Breast epithelium (tissue), 4 donors: Measurements from ENCODE around the gene MSANTD1. TPM values are rescaled to one million over a fixed set of nuclear protein-coding genes. Genes with fewer than 3 reads are reported as not detected.

Source experiments
- DNase-seq, 2 donors: peaks; one replicate each; pipeline ENCODE4 v3.0.0-alpha.2; 2019; ENCODE audit warnings: low spot score in 2 of 2
- H3K27ac ChIP-seq, 2 donors: fragments of 200-600 bp; sonication (generic) in 1 of 2; one replicate each; pipeline ENCODE4 v1.5.1; 2016 to 2019; ENCODE audit warnings: mild to moderate bottlenecking in 1 of 2
- H3K27me3 ChIP-seq, 2 donors: fragments of 200-600 bp; sonication (generic) in 1 of 2; one replicate each; pipeline versions ENCODE4 v1.5.1 to v1.6.0; 2017 to 2019; ENCODE audit warnings: control low read depth in 1 of 2, mild to moderate bottlenecking in 1 of 2
- H3K36me3 ChIP-seq: fragments of 200-600 bp; one replicate; pipeline ENCODE4 v1.5.1; 2019
- H3K4me1 ChIP-seq, 2 donors: fragments of 200-600 bp; sonication (generic); one replicate each; pipeline ENCODE4 v1.5.1; 2016 to 2019; ENCODE audit warnings: control low read depth in 1 of 2
- H3K4me3 ChIP-seq, 3 donors: fragments of 200-600 bp; sonication (generic); 1 replicate in 2 of 3; 2 replicates in 1 of 3; pipeline ENCODE4 v1.5.1; 2016 to 2019; ENCODE audit warnings: mild to moderate bottlenecking in 3 of 3, moderate library complexity in 2 of 3
- H3K9me3 ChIP-seq, 2 donors: fragments of 200-600 bp; sonication (generic) in 1 of 2; one replicate each; pipeline ENCODE4 v1.5.1; 2016 to 2019; ENCODE audit warnings: control low read depth in 1 of 2
- POLR2A ChIP-seq: fragments of 450-650 bp; IDR thresholded peaks from one replicate; pipeline ENCODE4 v1.6.1; 2016; ENCODE audit warnings: antibody characterized with exemption, mild to moderate bottlenecking, moderate library complexity
- POLR2AphosphoS5 ChIP-seq, 3 donors: sonication (generic); formaldehyde crosslinking; IDR thresholded peaks; one replicate each; pipeline ENCODE4 v1.6.1; 2017; ENCODE audit warnings: antibody characterized with exemption in 3 of 3
- intact Hi-C: fragments of 100-400 bp; cut with DNase I; formaldehyde crosslinking; loops from one replicate; pipeline ENCODE4 v1.15.1; 2023; ENCODE audit warnings: low total_unique reads
- total RNA-seq, 3 donors: library from RNA; depleted of rRNA; stranded (reverse); fragments of >200 nt; gene quantifications; one replicate each; pipeline ENCODE4 v1.1.0, GENCODE V29; 2016
- TF ChIP-seq, protein P1 (sequence below), 3 donors: fragments of 450-650 bp; IDR thresholded peaks; one replicate each; pipeline ENCODE4 v1.5.1; 2016 to 2017; ENCODE audit warnings: antibody characterized with exemption in 3 of 3, mild to moderate bottlenecking in 3 of 3, moderate library complexity in 3 of 3

Gene MSANTD1
- total RNA-seq, 3 donors from 2014 or later: 0.48 to 0.88 (median 0.66) TPM

DNA sequence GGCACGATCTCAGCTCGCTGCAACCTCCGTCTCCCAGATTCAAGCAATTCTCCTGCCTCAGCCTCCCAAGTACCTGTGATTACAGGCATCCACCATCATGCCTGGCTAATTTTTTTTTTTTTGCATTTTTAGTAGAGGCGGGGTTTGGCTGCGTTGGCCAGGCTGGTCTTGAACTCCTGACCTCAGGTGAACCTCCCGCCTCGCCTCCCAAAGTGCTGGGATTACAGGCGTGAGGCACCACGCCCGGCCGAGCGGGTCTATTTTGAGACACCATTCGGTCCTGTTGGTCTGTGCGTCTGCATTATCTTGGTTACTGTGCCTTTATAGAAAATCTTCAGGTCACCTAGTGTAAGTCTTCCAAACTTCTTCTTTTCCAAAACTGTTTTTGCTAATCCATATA, 22.2 kb downstream of the MSANTD1 start:
- H3K27ac ChIP-seq: no peak overlapping the region
- intact Hi-C loops: no loop called here
- no peak for DNase-seq
- no peaks in the 10 kb centered on the region for H3K4me1 ChIP-seq
- no peaks in the 10 kb centered on the region for H3K9me3 ChIP-seq
- TF ChIP-seq POLR2AphosphoS5 (IDR thresholded peaks at IDR 0.05) (no peak), POLR2A (no peak)
- TF ChIP-seq, protein P1, sequence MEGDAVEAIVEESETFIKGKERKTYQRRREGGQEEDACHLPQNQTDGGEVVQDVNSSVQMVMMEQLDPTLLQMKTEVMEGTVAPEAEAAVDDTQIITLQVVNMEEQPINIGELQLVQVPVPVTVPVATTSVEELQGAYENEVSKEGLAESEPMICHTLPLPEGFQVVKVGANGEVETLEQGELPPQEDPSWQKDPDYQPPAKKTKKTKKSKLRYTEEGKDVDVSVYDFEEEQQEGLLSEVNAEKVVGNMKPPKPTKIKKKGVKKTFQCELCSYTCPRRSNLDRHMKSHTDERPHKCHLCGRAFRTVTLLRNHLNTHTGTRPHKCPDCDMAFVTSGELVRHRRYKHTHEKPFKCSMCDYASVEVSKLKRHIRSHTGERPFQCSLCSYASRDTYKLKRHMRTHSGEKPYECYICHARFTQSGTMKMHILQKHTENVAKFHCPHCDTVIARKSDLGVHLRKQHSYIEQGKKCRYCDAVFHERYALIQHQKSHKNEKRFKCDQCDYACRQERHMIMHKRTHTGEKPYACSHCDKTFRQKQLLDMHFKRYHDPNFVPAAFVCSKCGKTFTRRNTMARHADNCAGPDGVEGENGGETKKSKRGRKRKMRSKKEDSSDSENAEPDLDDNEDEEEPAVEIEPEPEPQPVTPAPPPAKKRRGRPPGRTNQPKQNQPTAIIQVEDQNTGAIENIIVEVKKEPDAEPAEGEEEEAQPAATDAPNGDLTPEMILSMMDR (IDR thresholded peaks at IDR 0.05): no peak
- no peak overlapping the region for H3K4me3 ChIP-seq
- H3K36me3 ChIP-seq: no peaks in the 10 kb centered on the region
- H3K27me3 ChIP-seq: no peaks in the 10 kb centered on the region

DNA sequence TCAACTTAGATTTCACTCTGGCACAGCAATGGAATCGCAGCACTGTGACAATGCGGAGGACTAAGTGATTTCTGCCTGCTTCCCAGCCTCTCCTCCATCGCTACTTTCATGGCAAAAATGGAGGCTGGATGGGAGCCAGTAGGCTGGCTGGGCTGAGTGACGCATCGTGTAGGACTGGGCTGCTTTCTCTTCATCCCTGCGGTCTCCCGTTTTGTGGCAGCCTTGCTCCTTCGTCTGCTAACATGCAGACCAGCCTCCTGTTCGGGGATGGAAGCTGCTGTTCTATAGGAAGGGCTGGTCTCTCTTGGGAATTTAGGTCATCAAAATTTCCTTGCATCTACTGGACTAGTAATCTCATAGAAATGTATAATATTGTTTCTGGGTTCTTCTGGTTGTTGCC, 28.0 kb downstream of the MSANTD1 start:
- no peaks in the 10 kb centered on the region for H3K27me3 ChIP-seq
- H3K4me3 ChIP-seq: no peak overlapping the region
- no peaks in the 10 kb centered on the region for H3K4me1 ChIP-seq
- no peak for TF ChIP-seq POLR2AphosphoS5 (IDR thresholded peaks at IDR 0.05)
- TF ChIP-seq POLR2A: no peak
- TF ChIP-seq, protein P1 (IDR thresholded peaks at IDR 0.05): no peak
- intact Hi-C loops: no loop called here
- H3K27ac ChIP-seq: no peak overlapping the region
- no peaks in the 10 kb centered on the region for H3K9me3 ChIP-seq
- peak; percentile 9 to 10 for DNase-seq
- no peaks in the 10 kb centered on the region for H3K36me3 ChIP-seq

DNA sequence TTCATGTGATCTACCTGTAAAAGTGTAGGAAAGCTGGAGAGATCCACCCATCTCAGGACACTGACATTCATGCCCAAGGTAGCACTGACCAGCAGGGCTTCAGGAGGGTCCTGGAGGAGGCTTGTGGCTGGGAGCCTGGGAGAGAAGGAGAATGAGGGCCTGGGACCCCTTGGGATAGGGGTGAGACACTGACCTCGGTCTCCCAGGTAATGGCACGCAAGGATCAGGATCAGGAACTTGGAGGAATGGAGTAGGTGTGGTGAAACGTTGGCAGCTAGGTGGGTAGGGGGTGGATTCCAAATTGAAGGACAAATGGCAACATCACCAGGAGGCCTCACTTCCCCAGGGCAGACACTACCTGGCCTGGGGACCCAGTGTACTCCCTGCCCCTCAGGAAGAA, 31.5 kb downstream of the MSANTD1 start:
- intact Hi-C loops: no loop called here
- no peaks in the 10 kb centered on the region for H3K36me3 ChIP-seq
- no peaks in the 10 kb centered on the region for H3K27me3 ChIP-seq
- H3K4me1 ChIP-seq: peaks cover 0 to 4% of the 10 kb centered on the region in 2 donors
- TF ChIP-seq POLR2A: no peak
- TF ChIP-seq POLR2AphosphoS5 (IDR thresholded peaks at IDR 0.05): no peak
- TF ChIP-seq, protein P1 (IDR thresholded peaks at IDR 0.05): no peak
- H3K9me3 ChIP-seq: no peaks in the 10 kb centered on the region
- no peak overlapping the region for H3K4me3 ChIP-seq
- no peak overlapping the region for H3K27ac ChIP-seq
- peak in 1 of 2 donors; percentile 14 for DNase-seq

DNA sequence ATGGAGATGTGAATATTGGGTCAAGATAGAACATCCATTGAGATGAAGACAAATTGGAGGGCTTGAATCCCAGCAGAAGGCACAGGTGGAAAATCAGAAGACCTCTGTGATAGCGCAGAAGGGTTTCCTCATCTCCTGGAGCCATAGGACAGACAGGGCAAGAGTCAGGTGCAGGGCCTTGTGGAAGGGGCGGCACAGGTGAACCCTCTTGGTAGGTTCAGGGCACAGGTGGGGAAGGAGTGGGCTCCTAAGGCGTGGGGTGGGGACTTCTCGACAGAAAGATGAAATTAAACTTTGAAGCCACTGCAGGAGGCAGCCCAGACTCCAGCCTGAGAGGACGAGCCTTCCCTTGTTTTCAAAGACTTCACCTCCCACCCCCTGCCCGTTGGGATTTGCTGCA, 34.5 kb downstream of the MSANTD1 start:
- H3K4me3 ChIP-seq: no peak overlapping the region
- H3K27ac ChIP-seq: no peak overlapping the region
- TF ChIP-seq POLR2AphosphoS5 (IDR thresholded peaks at IDR 0.05) (no peak), POLR2A (no peak)
- TF ChIP-seq, protein P1 (IDR thresholded peaks at IDR 0.05): no peak
- H3K4me1 ChIP-seq: peaks cover 12 to 14% of the 10 kb centered on the region in 2 donors
- intact Hi-C loops: no loop called here
- H3K36me3 ChIP-seq: no peaks in the 10 kb centered on the region
- peak; percentile 9 to 31 for DNase-seq
- peaks cover 0 to 2% of the 10 kb centered on the region in 2 donors for H3K27me3 ChIP-seq
- no peaks in the 10 kb centered on the region for H3K9me3 ChIP-seq

DNA sequence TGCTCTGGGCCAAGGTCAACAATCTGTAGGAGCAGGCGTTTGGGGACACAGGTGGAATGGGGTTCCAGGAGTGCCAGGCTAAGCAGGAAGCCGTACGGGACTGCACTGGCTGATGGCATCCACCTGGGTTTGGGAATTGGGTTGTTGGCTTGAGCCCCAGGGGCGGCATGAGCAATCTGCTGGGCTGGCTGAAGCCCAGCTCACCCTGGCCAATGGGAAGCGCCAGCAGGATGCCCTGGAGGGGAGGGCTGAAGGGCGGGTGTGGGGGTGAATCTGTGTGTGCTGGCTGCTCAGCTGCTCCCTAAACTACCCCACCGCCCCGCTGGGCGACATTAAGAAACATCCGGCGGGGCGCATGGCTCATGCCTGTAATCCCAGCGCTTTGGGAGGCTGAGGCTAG, 35.0 kb downstream of the MSANTD1 start:
- intact Hi-C loops: no loop called here
- Histone ChIP-seq H3K27ac (no peak overlapping the region), H3K4me3 (no peak overlapping the region), H3K4me1 (peaks cover 12 to 14% of the 10 kb centered on the region in 2 donors), H3K36me3 (no peaks in the 10 kb centered on the region), H3K9me3 (no peaks in the 10 kb centered on the region), H3K27me3 (peaks cover 0 to 2% of the 10 kb centered on the region in 2 donors)
- peak; percentile 15 to 49 for DNase-seq
- no peak for TF ChIP-seq POLR2AphosphoS5 (IDR thresholded peaks at IDR 0.05)
- TF ChIP-seq, protein P1 (IDR thresholded peaks at IDR 0.05): no peak
